ENCODE measurements around the gene ADAP1. TPM values are rescaled to one million over a fixed set of nuclear protein-coding genes. Genes with fewer than 3 reads are reported as not detected.

ADAP1 gene
- polyA plus RNA-seq, 3 donors = 49.1 to 117 (median 72.2) TPM

DNA sequence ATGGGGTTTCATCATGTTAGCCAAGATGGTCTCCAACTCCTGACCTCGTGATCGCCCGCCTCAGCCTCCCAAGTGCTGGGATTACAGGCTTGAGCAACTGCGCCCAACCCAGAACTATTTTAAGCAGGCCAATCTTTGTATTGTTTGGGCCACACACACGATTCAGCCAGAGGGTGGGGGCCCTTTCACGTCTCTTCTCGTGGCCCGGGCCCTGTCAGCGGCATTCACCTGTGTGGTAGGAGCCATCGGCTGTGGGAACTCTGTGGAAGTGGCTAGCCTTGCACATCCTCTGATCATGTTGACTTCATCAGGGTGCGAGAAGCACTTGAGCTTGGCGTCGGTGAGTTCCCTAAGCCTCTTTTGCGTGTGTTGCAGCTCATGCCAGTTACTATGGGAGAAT lies 105.3 kb downstream of the ADAP1 start:
- WGBS (ENCODE audit: insufficient coverage) = 95% methylated on average over 14 of the region's 14 CpGs
- peaks cover 78 to 86% of the 10 kb centered on the region in 2 donors for H3K36me3 Mint-ChIP-seq

More for the DNA sequence above, 105.3 kb downstream of the ADAP1 start:
- H3K4me1 Mint-ChIP-seq = no peaks in the 10 kb centered on the region
- no peak overlapping the region for H3K4me3 ChIP-seq (replicated peaks in 1 of 3; ENCODE audit: low read depth in 2 of 3, low read length in 3 of 3)
- peaks cover 59 to 84% of the 10 kb centered on the region in 2 donors for H3K36me3 ChIP-seq (replicated peaks in 1 of 2; ENCODE audit: control insufficient read depth in 1 of 2, insufficient read depth in 2 of 2, low read length in 2 of 2)
- H4K20me1 ChIP-seq (ENCODE audit: insufficient read depth, low read length) = no peaks in the 10 kb centered on the region
- no peak overlapping the region for H3K27ac ChIP-seq (ENCODE audit: low read depth in 1 of 2, low read length in 2 of 2)
- no peak overlapping the region for H2AFZ ChIP-seq (ENCODE audit: insufficient read depth, low read depth, low read length, poor library complexity, severe bottlenecking)
- H3K27me3 ChIP-seq (ENCODE audit: control insufficient read depth in 2 of 2, insufficient read depth in 2 of 2, low read length in 2 of 2) = no peaks in the 10 kb centered on the region
- H3K9ac ChIP-seq (ENCODE audit: insufficient read depth, low read length, poor library complexity, severe bottlenecking) = no peak overlapping the region
- no peaks in the 10 kb centered on the region for H3K27me3 Mint-ChIP-seq (ENCODE audit: low read depth in 3 of 3)
- no peak overlapping the region for H3K27ac Mint-ChIP-seq
- intact Hi-C loops (cut with micrococcal nuclease) = no loop called here
- H3K4me3 Mint-ChIP-seq = no peak overlapping the region
- H3K9me3 ChIP-seq (replicated peaks in 1 of 2; ENCODE audit: control insufficient read depth in 1 of 2, insufficient read depth in 1 of 2, low read length in 2 of 2) = peaks cover 3 to 20% of the 10 kb centered on the region in 2 donors
- no peaks in the 10 kb centered on the region for H3K79me2 ChIP-seq (ENCODE audit: insufficient read depth, low read length)
- peaks cover 2 to 23% (median 14%) of the 10 kb centered on the region in 7 donors for H3K9me3 Mint-ChIP-seq
- H3K4me1 ChIP-seq (ENCODE audit: control insufficient read depth in 1 of 2, insufficient read depth in 2 of 2, low read length in 2 of 2) = no peaks in the 10 kb centered on the region
- no peak for DNase-seq
- TF ChIP-seq, protein P1, sequence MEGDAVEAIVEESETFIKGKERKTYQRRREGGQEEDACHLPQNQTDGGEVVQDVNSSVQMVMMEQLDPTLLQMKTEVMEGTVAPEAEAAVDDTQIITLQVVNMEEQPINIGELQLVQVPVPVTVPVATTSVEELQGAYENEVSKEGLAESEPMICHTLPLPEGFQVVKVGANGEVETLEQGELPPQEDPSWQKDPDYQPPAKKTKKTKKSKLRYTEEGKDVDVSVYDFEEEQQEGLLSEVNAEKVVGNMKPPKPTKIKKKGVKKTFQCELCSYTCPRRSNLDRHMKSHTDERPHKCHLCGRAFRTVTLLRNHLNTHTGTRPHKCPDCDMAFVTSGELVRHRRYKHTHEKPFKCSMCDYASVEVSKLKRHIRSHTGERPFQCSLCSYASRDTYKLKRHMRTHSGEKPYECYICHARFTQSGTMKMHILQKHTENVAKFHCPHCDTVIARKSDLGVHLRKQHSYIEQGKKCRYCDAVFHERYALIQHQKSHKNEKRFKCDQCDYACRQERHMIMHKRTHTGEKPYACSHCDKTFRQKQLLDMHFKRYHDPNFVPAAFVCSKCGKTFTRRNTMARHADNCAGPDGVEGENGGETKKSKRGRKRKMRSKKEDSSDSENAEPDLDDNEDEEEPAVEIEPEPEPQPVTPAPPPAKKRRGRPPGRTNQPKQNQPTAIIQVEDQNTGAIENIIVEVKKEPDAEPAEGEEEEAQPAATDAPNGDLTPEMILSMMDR (IDR thresholded peaks at IDR 0.05) = no peak
- H3K4me2 ChIP-seq (replicated peaks; ENCODE audit: extremely low read depth, low read length, poor library complexity, severe bottlenecking) = no peak overlapping the region

Other genes with a start within 250 kb of the ADAP1 start
- gene DNAAF5, start 228.0 kb downstream of the ADAP1 start, polyA plus RNA-seq = 1 to 10 TPM; 1.2 to 9.6 (median 2.0) TPM
- 1 to 10 TPM in 2 of 3 donors, under 1 TPM in 1; 0.94 to 2.1 (median 1.1) TPM for gene PRKAR1B, start 227.4 kb downstream of the ADAP1 start, polyA plus RNA-seq
- 100 to 1,000 TPM in 1 of 3 donors, 10 to 100 TPM in 2; 44.2 to 154 (median 51.5) TPM for gene SUN1, start 122.2 kb downstream of the ADAP1 start, polyA plus RNA-seq
- gene GET4, start 78.1 kb downstream of the ADAP1 start, polyA plus RNA-seq = 10 to 100 TPM; 20.1 to 36.8 (median 25.5) TPM
- 10 to 100 TPM in 1 of 3 donors, 1 to 10 TPM in 2; 7.4 to 15.0 (median 7.6) TPM for gene COX19, start 20.9 kb upstream of the ADAP1 start, polyA plus RNA-seq
- gene CYP2W1, start 28.5 kb upstream of the ADAP1 start, polyA plus RNA-seq = not detected
- under 1 TPM; 0.48 to 0.92 (median 0.48) TPM for gene GPR146, start 89.9 kb upstream of the ADAP1 start, polyA plus RNA-seq
- gene GPER1, start 133.4 kb upstream of the ADAP1 start, polyA plus RNA-seq = 1 to 10 TPM in 2 of 3 donors, under 1 TPM in 1; 0.35 to 10.0 (median 4.1) TPM
- 100 to 1,000 TPM in 1 of 3 donors, 10 to 100 TPM in 2; 30.6 to 126 (median 35.1) TPM for gene ZFAND2A, start 205.5 kb upstream of the ADAP1 start, polyA plus RNA-seq